GM12878 (cell line): ENCODE results near the gene TOX2. TPM values are rescaled to one million over a fixed set of nuclear protein-coding genes. Genes with fewer than 3 reads are reported as not detected.

Experiments
- ATAC-seq: fragments of 200-7000 bp; cut with Tn5 transposase; 3 replicates; pipeline ENCODE4 v1.9.1; 2020; ENCODE audit warnings: mild to moderate bottlenecking, moderate library complexity
- BruUV-seq: library from RNA; stranded (reverse); fragments of 400-500 nt; replicated peaks from 2 replicates; lab custom pipeline; 2021; lab: Mats Ljungman, UMichigan
- CTCF ChIA-PET: fragments of 300-600 bp; sonication (Branson Sonifier 250); formaldehyde crosslinking; extraction: SDS; loops from one replicate; lab custom pipeline; 2021; ENCODE audit warnings: inconsistent platforms; lab: Yijun Ruan, JAX
- POLR2A ChIA-PET: fragments of 350-600 bp; formaldehyde crosslinking; extraction: SDS; loops from one replicate; lab custom pipeline; 2021; ENCODE audit warnings: inconsistent platforms; lab: Charles Lee
- RAD21 ChIA-PET: fragments of 300-600 bp; sonication (Branson Sonifier 250); formaldehyde crosslinking; loops from one replicate; lab custom pipeline; 2023; ENCODE audit warnings: antibody characterized with exemption; ENCODE audit not compliant: unreplicated experiment; lab: Charles Lee
- SMC1A ChIA-PET: fragments of 300-600 bp; sonication (Branson Sonifier 250); formaldehyde crosslinking; loops from one replicate; lab custom pipeline; 2023; ENCODE audit not compliant: unreplicated experiment, uncharacterized antibody; lab: Charles Lee
- DNase-seq: peaks from one replicate; pipeline ENCODE4 v3.0.0-alpha.2; 2011; ENCODE audit warnings: low read depth, low spot score
- FAIRE-seq: peaks from 3 replicates; lab custom pipeline; 2011; peaks lifted over from hg19 to GRCh38; lab: Jason Lieb, UNC
- H2AFZ ChIP-seq: 2 replicates; pipeline ENCODE4 v1.6.0; 2011; ENCODE audit warnings: low read depth, low read length, control low read depth; ENCODE audit not compliant: control insufficient read depth
- H3K27ac ChIP-seq: 2 replicates; pipeline ENCODE4 v1.5.1; 2011; ENCODE audit warnings: control low read depth; ENCODE audit not compliant: control insufficient read depth, insufficient read depth
- H3K27me3 ChIP-seq, 2 experiments: replicated peaks in 1 of 2; 2 replicates each; pipeline versions ENCODE4 v1.6.0 to v1.6.1; 2011; ENCODE audit warnings: low read length in 1 of 2; ENCODE audit not compliant: control insufficient read depth in 2 of 2, insufficient read depth in 2 of 2
- H3K36me3 ChIP-seq, 2 experiments: 2 replicates each; pipeline ENCODE4 v1.5.1; 2011; ENCODE audit warnings: low read length in 1 of 2; ENCODE audit not compliant: control insufficient read depth in 2 of 2, insufficient read depth in 2 of 2
- H3K4me1 ChIP-seq: 2 replicates; pipeline ENCODE4 v1.6.1; 2011; ENCODE audit warnings: mild to moderate bottlenecking, low read length, moderate library complexity, mixed read lengths; ENCODE audit not compliant: control insufficient read depth, insufficient read depth
- H3K4me2 ChIP-seq: 2 replicates; pipeline ENCODE4 v1.6.0; 2011; ENCODE audit warnings: control low read depth; ENCODE audit not compliant: control insufficient read depth, insufficient read depth
- H3K4me3 ChIP-seq: fragments of 200-600 bp; sonication (generic); 2 replicates; pipeline ENCODE4 v1.5.1; 2016
- H3K79me2 ChIP-seq: 2 replicates; pipeline ENCODE4 v1.6.0; 2011; ENCODE audit warnings: low read length; ENCODE audit not compliant: control insufficient read depth, insufficient read depth
- H3K9ac ChIP-seq: 2 replicates; pipeline ENCODE4 v1.8.0; 2011; ENCODE audit warnings: low read length, control low read depth, mixed read lengths; ENCODE audit not compliant: control insufficient read depth, insufficient read depth
- H3K9me3 ChIP-seq: replicated peaks from 3 replicates; pipeline ENCODE4 v1.5.1; 2011; ENCODE audit warnings: mild to moderate bottlenecking, low read length; ENCODE audit not compliant: control insufficient read depth, insufficient read depth
- H4K20me1 ChIP-seq: 2 replicates; pipeline ENCODE4 v1.6.0; 2011; ENCODE audit not compliant: control insufficient read depth, insufficient read depth
- CREB1 ChIP-seq: IDR thresholded peaks from 2 replicates; pipeline ENCODE4 v1.6.1; 2012; ENCODE audit warnings: low read depth, mild to moderate bottlenecking, inconsistent platforms
- DPF2 ChIP-seq: fragments of 450-650 bp; IDR thresholded peaks from 2 replicates; pipeline ENCODE4 v1.6.1; 2017; ENCODE audit warnings: mild to moderate bottlenecking
- EGR1 ChIP-seq, 2 experiments: IDR thresholded peaks; 1 replicate in 1 of 2; 2 replicates in 1 of 2; pipeline ENCODE4 v1.6.1; 2011 to 2012; ENCODE audit warnings: low read depth in 2 of 2, low read length in 2 of 2, borderline replicate concordance in 1 of 2, mild to moderate bottlenecking in 1 of 2, moderate library complexity in 1 of 2
- FOS ChIP-seq: IDR thresholded peaks from 3 replicates; pipeline ENCODE4 v1.6.1; 2011; ENCODE audit warnings: borderline replicate concordance; ENCODE audit not compliant: insufficient read length; ENCODE audit errors: extremely low read depth
- FOXK2 ChIP-seq: fragments of 450-650 bp; IDR thresholded peaks from 2 replicates; pipeline ENCODE4 v1.6.1; 2017; ENCODE audit warnings: mild to moderate bottlenecking, moderate library complexity
- HDGF ChIP-seq: fragments of 450-650 bp; IDR thresholded peaks from 2 replicates; pipeline ENCODE4 v1.6.1; 2016; ENCODE audit warnings: antibody characterized with exemption
- MXI1 ChIP-seq: fragments of 150-350 bp; IDR thresholded peaks from 2 replicates; pipeline ENCODE4 v1.6.1; 2011; ENCODE audit warnings: low read depth, mild to moderate bottlenecking, inconsistent platforms, low read length, improper control_type of control experiment
- NR2C2 ChIP-seq: IDR thresholded peaks from 2 replicates; pipeline ENCODE4 v1.6.1; 2011; ENCODE audit warnings: borderline replicate concordance, low read depth; ENCODE audit not compliant: control insufficient read depth, insufficient read length
- RB1 ChIP-seq: fragments of 450-650 bp; formaldehyde crosslinking; IDR thresholded peaks from 2 replicates; pipeline ENCODE4 v1.6.1; 2017; ENCODE audit warnings: mild to moderate bottlenecking, borderline replicate concordance
- RFX5 ChIP-seq: IDR thresholded peaks from 2 replicates; pipeline ENCODE4 v1.6.1; 2011; ENCODE audit warnings: low read depth, low read length, improper control_type of control experiment
- ZNF24 ChIP-seq: fragments of 450-650 bp; IDR thresholded peaks from 2 replicates; pipeline ENCODE4 v1.6.1; 2017; ENCODE audit warnings: antibody characterized with exemption, mild to moderate bottlenecking
- WGBS: methylation state at CpG from one replicate; pipeline ENCODE4 v1.1.6; 2016; ENCODE audit warnings: low lambda C conversion rate; ENCODE audit not compliant: insufficient replicate concordance, insufficient coverage; ENCODE audit errors: missing lambda C conversion rate; 5-methylcytosine and 5-hydroxymethylcytosine counted together
- in situ Hi-C: fragments of 300-500 bp; cut with MboI; formaldehyde crosslinking; loops from 9 replicates; pipeline ENCODE4 v1.14.3; 2018; ENCODE audit warnings: mixed read lengths
- intact Hi-C: fragments of 100-400 bp; cut with micrococcal nuclease; formaldehyde crosslinking; loops from one replicate; pipeline ENCODE4 v1.14.2; 2022; ENCODE audit not compliant: unreplicated experiment
- polyA plus RNA-seq, 11 experiments: library from polyadenylated mRNA; depleted of rRNA in 4 of 11; unstranded in 6 of 11; stranded (reverse) in 5 of 11; fragments of >200 nt; fragmentation: Nextera tagmentation in 4 of 11; fragmentation: Illumina TruSeq in 1 of 11; extraction: Ambion mirVana in 4 of 11; extraction: Trizol in 1 of 11; gene quantifications; 1 replicate in 1 of 11; 2 replicates in 10 of 11; pipeline versions ENCODE4 v1.2.1 to v1.2.3, GENCODE V29; 2011 to 2016; ENCODE audit warnings: inconsistent platforms in 2 of 11, missing spikeins in 2 of 11, low read depth in 1 of 11
- total RNA-seq, 4 experiments: library from RNA; depleted of rRNA in 3 of 4; stranded (reverse); fragments of >200 nt in 3 of 4; fragmentation: Illumina TruSeq in 1 of 4; extraction: Trizol in 1 of 4; gene quantifications; 2 replicates each; pipeline versions ENCODE4 v1.2.1 to v1.2.3, GENCODE V29; 2013 to 2021
- TF ChIP-seq, protein P1 (sequence below): fragments of 450-650 bp; IDR thresholded peaks from 2 replicates; pipeline ENCODE4 v1.6.1; 2017; ENCODE audit warnings: mild to moderate bottlenecking, moderate library complexity

TOX2 gene
- total and polyA plus RNA-seq, 10 of the 15 experiments (the other 5 are each of a cell fraction or from before 2014, with no cell fraction given): 2.6 to 40.5 (median 7.9) TPM

DNA sequence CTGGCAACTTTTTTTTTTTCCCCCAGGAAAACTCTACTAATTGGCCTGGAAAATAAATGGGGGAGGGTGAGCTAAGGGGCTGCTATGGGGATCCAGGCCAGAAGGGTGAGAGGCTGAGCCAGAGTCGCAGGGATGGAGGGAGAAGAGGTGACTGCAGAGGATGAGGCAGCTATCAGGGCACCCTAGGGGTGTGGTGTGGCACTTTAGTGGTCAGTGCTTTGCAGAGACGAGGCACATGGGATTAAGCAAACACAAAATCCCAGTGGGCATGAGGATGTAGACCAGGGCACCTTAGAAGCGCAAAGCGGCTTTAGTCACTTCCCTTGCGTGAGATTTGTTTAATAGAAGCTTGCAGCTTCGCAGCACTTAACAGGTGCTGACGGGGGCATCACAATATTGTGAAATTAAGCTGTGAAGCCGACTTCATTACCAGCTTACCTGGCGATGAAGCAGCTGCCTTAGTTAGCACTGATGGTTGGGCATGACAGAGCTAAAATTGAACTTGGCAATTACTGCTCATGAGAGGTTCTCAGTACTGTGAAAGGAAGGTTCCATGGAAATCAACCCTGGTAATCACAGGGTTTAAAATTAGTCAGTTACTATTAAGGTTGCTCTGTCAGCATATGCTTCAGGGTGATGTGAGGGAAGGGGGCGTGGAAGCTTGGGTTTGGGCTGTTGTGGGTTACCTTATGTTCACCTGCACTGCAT is 26.0 kb downstream of the TOX2 start:
- Histone ChIP-seq H2AFZ (no peak overlapping the region), H4K20me1 (no peaks in the 10 kb centered on the region), H3K9ac (no peak overlapping the region), H3K79me2 (no peaks in the 10 kb centered on the region; the same call in 1 of the 2 replicates), H3K27me3 (no peaks in the 10 kb centered on the region), H3K4me2 (no peak overlapping the region), H3K36me3 (no peaks in the 10 kb centered on the region; a peak in 1 of 4 replicates), H3K27ac (no peak overlapping the region), H3K4me1 (peaks cover 22% of the 10 kb centered on the region), H3K4me3 (no peak overlapping the region), H3K9me3 (no peaks in the 10 kb centered on the region)
- FAIRE-seq (no peak), DNase-seq (no peak), ATAC-seq (no peak)
- BruUV-seq: no TSS peak
- TF ChIP-seq FOXK2 (no peak), FOS (no peak), MXI1 (no peak), CREB1 (no peak), RFX5 (no peak), ZNF24 (no peak), RB1 (no peak), NR2C2 (no peak), EGR1 (IDR thresholded peaks at IDR 0.05; ENCODE audit: borderline replicate concordance in 1 of 2, low read depth in 2 of 2, low read length in 2 of 2) (no peak), DPF2 (no peak), HDGF (no peak)
- TF ChIP-seq, protein P1, sequence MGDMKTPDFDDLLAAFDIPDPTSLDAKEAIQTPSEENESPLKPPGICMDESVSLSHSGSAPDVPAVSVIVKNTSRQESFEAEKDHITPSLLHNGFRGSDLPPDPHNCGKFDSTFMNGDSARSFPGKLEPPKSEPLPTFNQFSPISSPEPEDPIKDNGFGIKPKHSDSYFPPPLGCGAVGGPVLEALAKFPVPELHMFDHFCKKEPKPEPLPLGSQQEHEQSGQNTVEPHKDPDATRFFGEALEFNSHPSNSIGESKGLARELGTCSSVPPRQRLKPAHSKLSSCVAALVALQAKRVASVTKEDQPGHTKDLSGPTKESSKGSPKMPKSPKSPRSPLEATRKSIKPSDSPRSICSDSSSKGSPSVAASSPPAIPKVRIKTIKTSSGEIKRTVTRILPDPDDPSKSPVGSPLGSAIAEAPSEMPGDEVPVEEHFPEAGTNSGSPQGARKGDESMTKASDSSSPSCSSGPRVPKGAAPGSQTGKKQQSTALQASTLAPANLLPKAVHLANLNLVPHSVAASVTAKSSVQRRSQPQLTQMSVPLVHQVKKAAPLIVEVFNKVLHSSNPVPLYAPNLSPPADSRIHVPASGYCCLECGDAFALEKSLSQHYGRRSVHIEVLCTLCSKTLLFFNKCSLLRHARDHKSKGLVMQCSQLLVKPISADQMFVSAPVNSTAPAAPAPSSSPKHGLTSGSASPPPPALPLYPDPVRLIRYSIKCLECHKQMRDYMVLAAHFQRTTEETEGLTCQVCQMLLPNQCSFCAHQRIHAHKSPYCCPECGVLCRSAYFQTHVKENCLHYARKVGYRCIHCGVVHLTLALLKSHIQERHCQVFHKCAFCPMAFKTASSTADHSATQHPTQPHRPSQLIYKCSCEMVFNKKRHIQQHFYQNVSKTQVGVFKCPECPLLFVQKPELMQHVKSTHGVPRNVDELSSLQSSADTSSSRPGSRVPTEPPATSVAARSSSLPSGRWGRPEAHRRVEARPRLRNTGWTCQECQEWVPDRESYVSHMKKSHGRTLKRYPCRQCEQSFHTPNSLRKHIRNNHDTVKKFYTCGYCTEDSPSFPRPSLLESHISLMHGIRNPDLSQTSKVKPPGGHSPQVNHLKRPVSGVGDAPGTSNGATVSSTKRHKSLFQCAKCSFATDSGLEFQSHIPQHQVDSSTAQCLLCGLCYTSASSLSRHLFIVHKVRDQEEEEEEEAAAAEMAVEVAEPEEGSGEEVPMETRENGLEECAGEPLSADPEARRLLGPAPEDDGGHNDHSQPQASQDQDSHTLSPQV: no peak
- 91% methylated on average over 10 of the region's 10 CpGs for WGBS
- CTCF ChIA-PET: interaction anchor here (0.6 to 8.7 kb wide), 9 partner anchors 11 to 402 kb away, joined by 3 to 69 read pairs (median 4); no protein-coding TSS in a partner anchor
- SMC1A ChIA-PET: interaction anchor here (0.9 to 11.0 kb wide), 16 partner anchors 11 to 190 kb away, joined by 3 to 111 read pairs (median 9); no protein-coding TSS in a partner anchor
- RAD21 ChIA-PET: interaction anchor here (0.7 to 6.3 kb wide), 13 partner anchors 8 to 190 kb away, joined by 3 to 63 read pairs (median 10); no protein-coding TSS in a partner anchor
- intact Hi-C loops (no loop called here), in situ Hi-C loops (no loop called here)
- POLR2A ChIA-PET: interaction anchor here (0.6 to 5.0 kb wide), 4 partner anchors 13 to 23 kb away, joined by 3 to 36 read pairs (median 12); no protein-coding TSS in a partner anchor
